H1 (cell line): ENCODE data around the gene ADAMTS9. TPM values are rescaled to one million over a fixed set of nuclear protein-coding genes. Genes with fewer than 3 reads are reported as not detected.

ENCODE experiments used
- CHD1 ChIP-seq: IDR thresholded peaks from 2 replicates; pipeline ENCODE4 v1.6.1; 2012; ENCODE audit warnings: low read depth, low read length, improper control_type of control experiment
- CREB1 ChIP-seq: IDR thresholded peaks from 2 replicates; pipeline ENCODE4 v1.6.1; 2012; ENCODE audit warnings: inconsistent platforms
- MAFK ChIP-seq: IDR thresholded peaks from 2 replicates; pipeline ENCODE4 v1.6.1; 2012; ENCODE audit warnings: low read depth, mild to moderate bottlenecking, improper control_type of control experiment, low read length
- polyA plus RNA-seq, 7 experiments: library from polyadenylated mRNA; depleted of rRNA in 3 of 7; stranded (reverse) in 5 of 7; unstranded in 2 of 7; fragments of >200 nt in 5 of 7; fragments of 200-250 nt in 2 of 7; gene quantifications; 1 replicate in 5 of 7; 2 replicates in 1 of 7; 4 replicates in 1 of 7; pipeline versions ENCODE4 v1.2.1 to v1.2.3, GENCODE V29; 2011 to 2013; ENCODE audit warnings: missing spikeins in 2 of 7, mixed read lengths in 2 of 7
- total RNA-seq: library from RNA; stranded (reverse); fragmentation: NEBNext Ultra II Directional; extraction: Animal tissue kit (Norgen Biotek cat#: 25700); gene quantifications from 2 replicates; pipeline ENCODE4 v1.2.1, GENCODE V29; 2021

Gene ADAMTS9
- total and polyA plus RNA-seq, 2 of the 8 experiments (the other 6 are each of a cell fraction or from before 2014, with no cell fraction given) = 0.20 to 0.41 TPM

GRCh38 chr3:64693031-64693430, 5.2 kb upstream of the ADAMTS9 start (continued):
- TF ChIP-seq CHD1 = no peak
- TF ChIP-seq CREB1 = no peak
- TF ChIP-seq MAFK = no peak
